Measurements from ENCODE around the gene DDX6.

The DDX6 gene

GRCh38 chr11:118708296-118708695 is 82.7 kb downstream of the DDX6 start:
- no peak for FAIRE-seq

GRCh38 chr11:118706546-118706825 is 84.5 kb downstream of the DDX6 start:
- DNase-seq (ENCODE audit: extremely low spot score, insufficient read length, low read depth) (no peak), FAIRE-seq (no peak)

More at GRCh38 chr11:118708296-118708695, 82.7 kb downstream of the DDX6 start:
- no peak for DNase-seq (ENCODE audit: extremely low spot score, insufficient read length, low read depth)

DNA sequence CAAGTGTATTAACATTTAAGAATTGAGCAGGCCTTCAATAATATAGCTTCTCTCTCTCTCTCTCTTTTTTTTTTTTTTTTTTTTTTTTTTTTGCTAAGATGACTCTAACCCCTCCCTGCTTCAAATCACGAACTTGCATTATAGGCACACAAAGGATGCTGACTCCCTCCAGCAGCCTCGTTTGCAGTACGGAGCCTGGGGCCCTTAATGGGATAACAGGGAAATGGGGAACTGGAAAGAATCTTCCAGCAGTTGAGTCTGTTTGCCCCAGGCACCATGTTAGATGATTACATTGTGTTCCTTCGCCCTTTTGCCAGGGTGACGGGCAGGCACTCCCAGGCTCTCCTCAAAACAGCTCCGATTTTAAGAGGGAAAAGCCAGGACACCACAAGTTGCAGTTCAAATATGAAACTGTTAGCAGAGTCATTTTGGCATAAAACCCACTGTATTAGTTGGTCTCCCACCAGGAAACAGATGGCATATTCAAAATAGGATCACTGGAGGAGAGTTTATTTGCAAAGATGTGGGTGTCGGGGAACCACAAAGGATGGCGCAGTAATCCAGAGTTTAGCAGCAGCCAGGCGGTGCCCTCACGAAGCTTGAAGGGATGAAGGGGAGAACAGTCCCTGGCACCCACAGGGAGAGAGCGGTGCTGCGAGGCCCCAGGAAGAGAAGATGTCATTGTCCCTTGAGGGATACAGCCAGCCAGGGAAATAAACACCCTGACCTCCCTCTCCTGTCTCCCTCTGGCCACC is 85.0 kb downstream of the DDX6 start:
- no peak for DNase-seq (ENCODE audit: extremely low spot score, insufficient read length, low read depth)
- no peak for FAIRE-seq

DNA sequence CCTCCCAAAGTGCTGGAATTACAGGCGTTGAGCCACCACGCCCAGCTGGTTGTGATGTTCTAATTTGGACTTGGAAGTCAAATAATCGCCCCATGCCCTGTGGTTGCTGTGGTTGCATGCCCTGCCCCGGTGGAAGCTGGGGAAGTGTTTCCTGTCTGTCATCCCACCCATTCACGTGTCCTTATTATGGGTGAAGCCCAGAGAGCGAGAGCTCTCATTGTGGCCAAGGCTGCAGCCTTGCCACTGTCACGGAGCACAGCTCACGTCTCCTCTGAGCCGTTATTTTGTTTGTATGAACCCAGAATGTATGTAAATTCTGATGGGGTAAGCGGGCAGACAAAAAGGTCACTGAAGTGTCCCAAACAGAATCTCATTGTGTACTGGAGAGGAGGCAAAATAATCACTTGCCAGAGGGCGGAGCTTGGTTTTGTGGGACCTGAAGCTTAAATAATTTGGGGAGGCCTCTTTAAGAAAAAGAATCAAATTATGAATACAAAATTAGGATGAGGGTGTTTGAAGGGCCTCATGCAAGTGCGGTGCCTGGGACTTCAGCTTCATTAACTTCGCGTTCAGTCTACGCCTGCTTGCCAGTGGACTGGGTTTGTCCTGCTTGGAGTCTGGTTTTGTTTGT is 85.7 kb downstream of the DDX6 start:
- FAIRE-seq (no peak), DNase-seq (ENCODE audit: extremely low spot score, insufficient read length, low read depth) (no peak)

GRCh38 chr11:118703563-118704106 is 87.3 kb downstream of the DDX6 start:
- FAIRE-seq = no peak
- DNase-seq (ENCODE audit: extremely low spot score, insufficient read length, low read depth) = no peak

DNA sequence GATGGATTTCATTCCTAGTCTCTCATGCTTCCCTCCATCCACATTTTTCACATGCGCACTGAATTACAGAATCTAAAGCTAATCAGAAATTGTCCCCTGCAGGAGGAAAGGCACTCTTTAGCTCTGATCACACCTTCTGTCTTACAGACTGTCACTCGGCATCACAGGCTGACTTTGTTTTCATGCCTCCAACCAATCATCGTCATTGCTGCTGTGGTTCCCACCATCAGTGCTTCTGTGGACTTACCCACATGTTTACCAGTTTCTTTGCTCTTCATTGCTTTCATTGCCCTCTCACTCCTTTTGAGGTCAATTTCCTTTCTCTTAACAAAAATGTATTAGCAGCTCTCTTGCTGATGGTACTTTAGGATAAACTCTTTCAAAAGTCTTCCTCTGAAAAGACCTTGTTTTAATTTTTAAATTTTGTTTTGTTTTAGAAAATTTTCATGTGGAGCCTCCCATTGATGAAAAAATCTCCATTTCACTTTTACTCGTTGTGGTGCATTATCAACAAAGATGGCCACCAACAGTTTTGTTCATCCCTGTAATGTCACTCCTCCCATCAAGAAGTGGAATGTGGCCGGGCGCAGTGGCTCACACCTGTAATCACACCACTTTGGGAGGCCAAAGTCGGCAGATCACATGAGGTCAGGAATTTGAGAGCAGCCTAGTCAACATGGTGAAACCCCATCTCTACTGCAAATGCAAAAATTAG is 91.3 kb downstream of the DDX6 start:
- FAIRE-seq (no peak), DNase-seq (ENCODE audit: extremely low spot score, insufficient read length, low read depth) (no peak)

Measured in GM18507 (cell line).